HCT116 (cell line): ENCODE measurements around the gene RPL35A.

ENCODE experiments used
- ELF1 ChIP-seq: IDR thresholded peaks from 2 replicates; pipeline ENCODE4 v1.6.1; 2012; ENCODE audit warnings: low read depth, borderline replicate concordance
- EZH2 ChIP-seq: fragments of 200-600 bp; sonication (generic); IDR thresholded peaks from 2 replicates; pipeline ENCODE4 v1.6.1; 2017; ENCODE audit warnings: antibody characterized with exemption, mixed run types
- EZH2phosphoT487 ChIP-seq: fragments of 200-600 bp; IDR thresholded peaks from 2 replicates; pipeline ENCODE4 v1.6.1; 2018; ENCODE audit warnings: antibody characterized with exemption, borderline replicate concordance
- FOSL1 ChIP-seq: IDR thresholded peaks from 2 replicates; pipeline ENCODE4 v1.6.1; 2012; ENCODE audit warnings: low read depth
- POLR2A ChIP-seq: IDR thresholded peaks from 2 replicates; pipeline ENCODE4 v1.7.0; 2011; ENCODE audit warnings: borderline replicate concordance; ENCODE audit not compliant: insufficient read depth, insufficient read length; ENCODE audit errors: extremely low read depth
- POLR2AphosphoS5 ChIP-seq: IDR thresholded peaks from 2 replicates; pipeline ENCODE4 v1.6.1; 2011; ENCODE audit warnings: mild to moderate bottlenecking, low read depth, low read length, moderate library complexity
- RAD21 ChIP-seq: IDR thresholded peaks from 2 replicates; pipeline ENCODE4 v1.6.1; 2012; ENCODE audit warnings: low read depth, mild to moderate bottlenecking
- SRF ChIP-seq: IDR thresholded peaks from 2 replicates; pipeline ENCODE4 v1.6.1; 2012; ENCODE audit warnings: low read depth
- TF ChIP-seq, protein P1 (sequence below): IDR thresholded peaks from 2 replicates; pipeline ENCODE4 v1.6.1; 2012
- TF ChIP-seq, protein P2 (sequence below), 3 experiments: fragments of 200-600 bp in 1 of 3; sonication (generic) in 1 of 3; IDR thresholded peaks in 2 of 3; conservative IDR thresholded peaks in 1 of 3; 2 replicates each; pipeline ENCODE4 v1.5.1; 2012 to 2017; ENCODE audit warnings: low read depth in 2 of 3, low read length in 2 of 3, antibody characterized with exemption in 1 of 3, borderline replicate concordance in 1 of 3, control low read depth in 1 of 3, mild to moderate bottlenecking in 1 of 3, mixed read lengths in 1 of 3, mixed run types in 1 of 3, moderate library complexity in 1 of 3; ENCODE audit not compliant: insufficient read depth in 1 of 3

DNA sequence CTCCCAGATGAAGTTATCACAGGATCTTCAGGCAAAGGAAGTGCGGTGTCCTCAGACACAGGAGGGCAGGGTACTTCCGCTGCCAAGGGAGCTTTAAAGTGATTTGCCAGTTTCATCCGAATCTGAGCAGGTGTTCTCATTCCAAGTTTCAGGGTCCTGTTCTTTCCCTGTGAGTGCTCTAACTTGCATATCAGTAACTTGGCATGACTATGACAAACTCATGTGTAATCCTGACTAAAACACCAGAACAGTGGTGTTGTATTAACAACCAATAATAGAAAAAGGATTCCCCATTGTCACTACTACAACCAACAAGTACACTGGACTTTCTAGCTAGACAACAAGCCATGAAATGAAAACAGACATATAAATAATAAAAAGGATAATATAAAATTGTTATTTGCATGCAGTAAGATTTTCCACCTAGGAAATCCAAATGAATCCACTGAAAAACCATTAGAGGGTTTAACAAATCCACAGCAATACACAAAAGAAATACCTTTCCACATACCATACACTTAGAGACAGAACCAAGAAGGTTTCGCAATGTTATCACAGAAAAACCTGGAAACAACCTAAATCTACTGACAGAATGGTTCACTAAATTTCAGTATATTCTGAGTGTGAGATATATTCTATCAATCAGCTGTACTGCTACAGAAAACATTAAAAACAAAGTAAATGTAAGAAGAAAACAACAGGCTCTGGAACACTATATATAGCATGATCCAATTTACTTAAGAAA lies 40.9 kb upstream of the RPL35A start:
- TF ChIP-seq SRF (no peak), RAD21 (no peak), EZH2 (no peak), FOSL1 (no peak), EZH2phosphoT487 (no peak), POLR2A (no peak), ELF1 (no peak), POLR2AphosphoS5 (no peak)
- TF ChIP-seq, protein P1, sequence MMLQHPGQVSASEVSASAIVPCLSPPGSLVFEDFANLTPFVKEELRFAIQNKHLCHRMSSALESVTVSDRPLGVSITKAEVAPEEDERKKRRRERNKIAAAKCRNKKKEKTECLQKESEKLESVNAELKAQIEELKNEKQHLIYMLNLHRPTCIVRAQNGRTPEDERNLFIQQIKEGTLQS, result no peak
- TF ChIP-seq, protein P2, sequence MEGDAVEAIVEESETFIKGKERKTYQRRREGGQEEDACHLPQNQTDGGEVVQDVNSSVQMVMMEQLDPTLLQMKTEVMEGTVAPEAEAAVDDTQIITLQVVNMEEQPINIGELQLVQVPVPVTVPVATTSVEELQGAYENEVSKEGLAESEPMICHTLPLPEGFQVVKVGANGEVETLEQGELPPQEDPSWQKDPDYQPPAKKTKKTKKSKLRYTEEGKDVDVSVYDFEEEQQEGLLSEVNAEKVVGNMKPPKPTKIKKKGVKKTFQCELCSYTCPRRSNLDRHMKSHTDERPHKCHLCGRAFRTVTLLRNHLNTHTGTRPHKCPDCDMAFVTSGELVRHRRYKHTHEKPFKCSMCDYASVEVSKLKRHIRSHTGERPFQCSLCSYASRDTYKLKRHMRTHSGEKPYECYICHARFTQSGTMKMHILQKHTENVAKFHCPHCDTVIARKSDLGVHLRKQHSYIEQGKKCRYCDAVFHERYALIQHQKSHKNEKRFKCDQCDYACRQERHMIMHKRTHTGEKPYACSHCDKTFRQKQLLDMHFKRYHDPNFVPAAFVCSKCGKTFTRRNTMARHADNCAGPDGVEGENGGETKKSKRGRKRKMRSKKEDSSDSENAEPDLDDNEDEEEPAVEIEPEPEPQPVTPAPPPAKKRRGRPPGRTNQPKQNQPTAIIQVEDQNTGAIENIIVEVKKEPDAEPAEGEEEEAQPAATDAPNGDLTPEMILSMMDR (IDR thresholded peaks at IDR 0.05 in 2 of 3, conservative IDR thresholded peaks at IDR 0.05 in 1 of 3; ENCODE audit: borderline replicate concordance in 1 of 3, insufficient read depth in 1 of 3, low read depth in 2 of 3, low read length in 2 of 3), result no peak
